ENCODE measurements around the gene RHNO1.

RHNO1 gene

GRCh38 chr12:2851931-2852330 lies 25.1 kb upstream of the RHNO1 start (continued):
- TF ChIP-seq HOXA7 (CRISPR knock-in tag; IDR thresholded peaks at IDR 0.05; ENCODE audit: borderline replicate concordance) (no peak), SCRT2 (tag by site-specific recombination; IDR thresholded peaks at IDR 0.05) (no peak), ZNF169 (tag by site-specific recombination; IDR thresholded peaks at IDR 0.05) (no peak), ZNF350 (tag by site-specific recombination; IDR thresholded peaks at IDR 0.05) (no peak), SP2 (tag by site-specific recombination; IDR thresholded peaks at IDR 0.05) (no peak), SALL2 (tag by site-specific recombination; IDR thresholded peaks at IDR 0.05; ENCODE audit: borderline replicate concordance) (no peak), ZNF837 (tag by site-specific recombination; IDR thresholded peaks at IDR 0.05) (no peak), ZBTB6 (tag by site-specific recombination; IDR thresholded peaks at IDR 0.05) (no peak), ZNF184 (tag by site-specific recombination; IDR thresholded peaks at IDR 0.05) (no peak), ZEB2 (tag by site-specific recombination; IDR thresholded peaks at IDR 0.05) (no peak)
- TF ChIP-seq, protein P1, sequence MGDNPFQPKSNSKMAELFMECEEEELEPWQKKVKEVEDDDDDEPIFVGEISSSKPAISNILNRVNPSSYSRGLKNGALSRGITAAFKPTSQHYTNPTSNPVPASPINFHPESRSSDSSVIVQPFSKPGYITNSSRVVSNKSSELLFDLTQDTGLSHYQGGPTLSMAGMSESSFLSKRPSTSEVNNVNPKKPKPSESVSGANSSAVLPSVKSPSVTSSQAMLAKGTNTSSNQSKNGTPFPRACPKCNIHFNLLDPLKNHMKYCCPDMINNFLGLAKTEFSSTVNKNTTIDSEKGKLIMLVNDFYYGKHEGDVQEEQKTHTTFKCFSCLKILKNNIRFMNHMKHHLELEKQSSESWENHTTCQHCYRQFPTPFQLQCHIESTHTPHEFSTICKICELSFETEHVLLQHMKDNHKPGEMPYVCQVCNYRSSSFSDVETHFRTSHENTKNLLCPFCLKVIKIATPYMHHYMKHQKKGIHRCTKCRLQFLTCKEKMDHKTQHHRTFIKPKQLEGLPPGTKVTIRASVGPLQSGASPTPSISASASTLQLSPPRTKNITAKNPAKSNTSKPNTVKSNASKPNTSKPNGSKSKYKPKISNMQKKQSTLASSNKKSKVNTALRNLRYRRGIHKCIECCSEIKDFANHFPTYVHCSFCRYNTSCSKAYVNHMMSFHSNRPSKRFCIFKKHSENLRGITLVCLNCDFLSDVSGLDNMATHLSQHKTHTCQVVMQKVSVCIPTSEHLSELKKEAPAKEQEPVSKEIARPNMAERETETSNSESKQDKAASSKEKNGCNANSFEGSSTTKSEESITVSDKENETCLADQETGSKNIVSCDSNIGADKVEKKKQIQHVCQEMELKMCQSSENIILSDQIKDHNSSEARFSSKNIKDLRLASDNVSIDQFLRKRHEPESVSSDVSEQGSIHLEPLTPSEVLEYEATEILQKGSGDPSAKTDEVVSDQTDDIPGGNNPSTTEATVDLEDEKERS (tag by site-specific recombination; IDR thresholded peaks at IDR 0.05) = no peak

- ChIA-PET CTCF (interaction anchor here (0.6 to 2.2 kb wide), 26 partner anchors 8 to 302 kb away, joined by 3 to 20 read pairs (median 4); no protein-coding TSS in a partner anchor), POLR2A (interaction anchor here (1.0 to 1.7 kb wide), 3 partner anchors 8 to 37 kb away, joined by 4 to 7 read pairs (median 6); partner anchors contain the start of gene TULP3)
- Histone ChIP-seq H3K27ac (ENCODE audit: extremely low read depth, low read depth, low read length) (no peak overlapping the region), H3K36me3 (ENCODE audit: control insufficient read depth in 2 of 2, insufficient read depth in 1 of 2, low read length in 2 of 2) (peaks cover 2 to 16% of the 10 kb centered on the region in 2 experiments), H3K9me3 (ENCODE audit: control insufficient read depth, insufficient read depth, low read depth, low read length) (no peaks in the 10 kb centered on the region), H3K4me1 (ENCODE audit: control insufficient read depth, insufficient read depth, low read length) (no peaks in the 10 kb centered on the region), H3K4me3 (ENCODE audit: low read depth, low read length) (no peak overlapping the region)
- TF ChIP-seq ZNF2 (tag by site-specific recombination; IDR thresholded peaks at IDR 0.05) (peak; percentile 71; the same call in 1 of the 2 replicates), ZNF24 (tag by site-specific recombination; IDR thresholded peaks at IDR 0.05) (0 out of 2 replicates have a peak, but pooled peaks have one; percentile 38), TRIM28 (IDR thresholded peaks at IDR 0.05; ENCODE audit: borderline replicate concordance, low read length) (no peak), IKZF3 (tag by site-specific recombination; IDR thresholded peaks at IDR 0.05) (no peak; the same call in 1 of the 2 replicates), HOXA7 (CRISPR knock-in tag; IDR thresholded peaks at IDR 0.05; ENCODE audit: borderline replicate concordance) (no peak), ZNF654 (tag by site-specific recombination; IDR thresholded peaks at IDR 0.05; ENCODE audit: low read depth) (peak; percentile 36; the same call in 1 of the 2 replicates), PRDM2 (tag by site-specific recombination; IDR thresholded peaks at IDR 0.05; ENCODE audit: borderline replicate concordance) (no peak), ZBTB17 (tag by site-specific recombination; IDR thresholded peaks at IDR 0.05) (0 out of 2 replicates have a peak, but pooled peaks have one; percentile 39), PATZ1 (tag by site-specific recombination; IDR thresholded peaks at IDR 0.05) (0 out of 2 replicates have a peak, but pooled peaks have one; percentile 14), ZNF10 (tag by site-specific recombination; IDR thresholded peaks at IDR 0.05) (no peak)
- TF ChIP-seq, protein P2, sequence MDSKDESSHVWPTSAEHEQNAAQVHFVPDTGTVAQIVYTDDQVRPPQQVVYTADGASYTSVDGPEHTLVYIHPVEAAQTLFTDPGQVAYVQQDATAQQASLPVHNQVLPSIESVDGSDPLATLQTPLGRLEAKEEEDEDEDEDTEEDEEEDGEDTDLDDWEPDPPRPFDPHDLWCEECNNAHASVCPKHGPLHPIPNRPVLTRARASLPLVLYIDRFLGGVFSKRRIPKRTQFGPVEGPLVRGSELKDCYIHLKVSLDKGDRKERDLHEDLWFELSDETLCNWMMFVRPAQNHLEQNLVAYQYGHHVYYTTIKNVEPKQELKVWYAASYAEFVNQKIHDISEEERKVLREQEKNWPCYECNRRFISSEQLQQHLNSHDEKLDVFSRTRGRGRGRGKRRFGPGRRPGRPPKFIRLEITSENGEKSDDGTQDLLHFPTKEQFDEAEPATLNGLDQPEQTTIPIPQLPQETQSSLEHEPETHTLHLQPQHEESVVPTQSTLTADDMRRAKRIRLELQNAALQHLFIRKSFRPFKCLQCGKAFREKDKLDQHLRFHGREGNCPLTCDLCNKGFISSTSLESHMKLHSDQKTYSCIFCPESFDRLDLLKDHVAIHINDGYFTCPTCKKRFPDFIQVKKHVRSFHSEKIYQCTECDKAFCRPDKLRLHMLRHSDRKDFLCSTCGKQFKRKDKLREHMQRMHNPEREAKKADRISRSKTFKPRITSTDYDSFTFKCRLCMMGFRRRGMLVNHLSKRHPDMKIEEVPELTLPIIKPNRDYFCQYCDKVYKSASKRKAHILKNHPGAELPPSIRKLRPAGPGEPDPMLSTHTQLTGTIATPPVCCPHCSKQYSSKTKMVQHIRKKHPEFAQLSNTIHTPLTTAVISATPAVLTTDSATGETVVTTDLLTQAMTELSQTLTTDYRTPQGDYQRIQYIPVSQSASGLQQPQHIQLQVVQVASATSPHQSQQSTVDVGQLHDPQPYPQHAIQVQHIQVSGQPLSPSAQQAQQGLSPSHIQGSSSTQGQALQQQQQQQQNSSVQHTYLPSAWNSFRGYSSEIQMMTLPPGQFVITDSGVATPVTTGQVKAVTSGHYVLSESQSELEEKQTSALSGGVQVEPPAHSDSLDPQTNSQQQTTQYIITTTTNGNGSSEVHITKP (tag by site-specific recombination; IDR thresholded peaks at IDR 0.05) = 0 out of 2 replicates have a peak, but pooled peaks have one; percentile 41
Measured at GRCh38 chr12:2853626-2854025, 23.4 kb upstream of the RHNO1 start.

Data from HEK293 (cell line).